Activated CD8-positive, alpha-beta T cell treated with anti-CD3 and anti-CD28 coated beads, Interleukin-2, amount 10 ng/mL, durations not matched to agents 7 days and 5 days (primary cell): ENCODE results near the gene ODF2L. TPM values are rescaled to one million over a fixed set of nuclear protein-coding genes. Genes with fewer than 3 reads are reported as not detected.

Experiments
- ATAC-seq: fragments of 150-1000 bp; cut with Tn5 transposase; one replicate; pipeline ENCODE4 v1.10.0; 2021; ENCODE audit warnings: moderate library complexity
- CTCF ChIA-PET: fragments of 350-600 bp; sonication (Branson Sonifier 250); formaldehyde crosslinking; loops from one replicate; lab custom pipeline; 2021; ENCODE audit warnings: antibody characterized with exemption; lab: Charles Lee
- POLR2A ChIA-PET: fragments of 350-600 bp; sonication (Branson Sonifier 250); formaldehyde crosslinking; loops from one replicate; lab custom pipeline; 2021; ENCODE audit warnings: antibody characterized with exemption; lab: Charles Lee
- DNase-seq: peaks from one replicate; pipeline ENCODE4 v3.0.0-alpha.2; 2020
- H3K27ac Mint-ChIP-seq: one replicate; pipeline ENCODE4 v1.8.0; 2021; ENCODE audit warnings: mild to moderate bottlenecking, mixed read lengths
- H3K27me3 Mint-ChIP-seq: one replicate; pipeline ENCODE4 v1.8.0; 2021; ENCODE audit warnings: low read depth, mixed read lengths
- H3K36me3 Mint-ChIP-seq: one replicate; pipeline ENCODE4 v1.8.0; 2021; ENCODE audit warnings: low read depth, mixed read lengths
- H3K4me1 Mint-ChIP-seq: one replicate; pipeline ENCODE4 v1.8.0; 2021; ENCODE audit warnings: low read depth, mixed read lengths
- H3K4me3 Mint-ChIP-seq: one replicate; pipeline ENCODE4 v1.8.0; 2021; ENCODE audit warnings: mild to moderate bottlenecking, mixed read lengths
- H3K9me3 Mint-ChIP-seq: one replicate; pipeline ENCODE4 v1.8.0; 2022; ENCODE audit warnings: mixed read lengths; ENCODE audit not compliant: insufficient read depth
- microRNA-seq: library from miRNA; unstranded; fragments of <30 nt; microRNA quantifications from one replicate; pipeline ENCODE4 v1.2.0, GENCODE V29; 2022
- total RNA-seq, 2 experiments: library from RNA; stranded (reverse); gene quantifications; one replicate each; pipeline ENCODE4 v1.2.3, GENCODE V29; 2021

The ODF2L gene
- total RNA-seq, 2 experiments from 2014 or later, result 32.7 to 38.9 TPM

DNA sequence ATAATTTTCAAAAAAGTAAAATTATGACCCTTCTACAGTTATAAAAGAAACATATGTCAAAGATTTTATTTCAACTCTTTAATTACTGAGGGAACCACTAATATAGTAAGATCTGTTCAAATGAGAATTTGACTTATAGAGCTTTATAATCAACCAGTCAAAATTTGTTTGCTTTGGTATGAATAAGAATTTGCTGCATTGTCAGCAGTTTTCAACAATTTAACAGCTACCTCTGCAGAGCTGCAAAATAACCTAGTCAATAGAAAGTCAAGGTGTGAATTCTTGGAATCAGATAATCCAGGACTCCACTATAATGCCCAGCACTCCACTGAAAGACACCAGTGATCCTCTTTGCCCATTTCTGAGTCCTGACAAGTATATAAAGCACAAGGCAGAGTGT is 78.2 kb downstream of the ODF2L start:
- H3K36me3 Mint-ChIP-seq, result no peaks in the 10 kb centered on the region
- no peak overlapping the region for H3K27ac Mint-ChIP-seq
- CTCF ChIA-PET, result interaction anchor here (1.0 kb wide), 1 partner anchor 11 kb away, joined by 3 read pairs; no protein-coding TSS in a partner anchor
- H3K9me3 Mint-ChIP-seq, result no peaks in the 10 kb centered on the region
- POLR2A ChIA-PET, result no interaction called here
- DNase-seq (no peak), ATAC-seq (no peak)
- no peaks in the 10 kb centered on the region for H3K27me3 Mint-ChIP-seq
- H3K4me3 Mint-ChIP-seq, result no peak overlapping the region
- no peaks in the 10 kb centered on the region for H3K4me1 Mint-ChIP-seq

DNA sequence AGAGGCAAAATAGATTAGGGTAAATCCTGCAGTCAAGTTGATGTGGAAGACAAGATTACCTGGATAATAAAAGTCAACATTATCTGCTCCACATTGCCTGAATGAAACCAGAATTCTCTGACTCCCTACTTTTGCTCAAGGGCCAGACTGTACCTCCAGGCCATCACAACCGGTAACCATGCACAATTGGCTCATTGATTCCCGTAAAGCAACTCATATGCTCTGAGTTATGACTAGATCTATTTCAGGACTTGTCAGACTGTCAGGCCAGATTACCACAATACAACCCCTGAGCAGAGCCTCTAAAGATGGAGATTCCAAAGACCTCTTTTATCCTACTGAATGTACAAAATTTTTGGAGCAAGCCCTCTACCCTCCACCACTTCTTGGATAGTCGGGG is 90.4 kb downstream of the ODF2L start:
- no peak for DNase-seq
- Mint-ChIP-seq H3K9me3 (peaks cover 1% of the 10 kb centered on the region), H3K27ac (no peak overlapping the region), H3K4me1 (no peaks in the 10 kb centered on the region), H3K4me3 (no peak overlapping the region), H3K36me3 (no peaks in the 10 kb centered on the region), H3K27me3 (no peaks in the 10 kb centered on the region)
- ChIA-PET CTCF (no interaction called here), POLR2A (no interaction called here)
- no peak for ATAC-seq

DNA sequence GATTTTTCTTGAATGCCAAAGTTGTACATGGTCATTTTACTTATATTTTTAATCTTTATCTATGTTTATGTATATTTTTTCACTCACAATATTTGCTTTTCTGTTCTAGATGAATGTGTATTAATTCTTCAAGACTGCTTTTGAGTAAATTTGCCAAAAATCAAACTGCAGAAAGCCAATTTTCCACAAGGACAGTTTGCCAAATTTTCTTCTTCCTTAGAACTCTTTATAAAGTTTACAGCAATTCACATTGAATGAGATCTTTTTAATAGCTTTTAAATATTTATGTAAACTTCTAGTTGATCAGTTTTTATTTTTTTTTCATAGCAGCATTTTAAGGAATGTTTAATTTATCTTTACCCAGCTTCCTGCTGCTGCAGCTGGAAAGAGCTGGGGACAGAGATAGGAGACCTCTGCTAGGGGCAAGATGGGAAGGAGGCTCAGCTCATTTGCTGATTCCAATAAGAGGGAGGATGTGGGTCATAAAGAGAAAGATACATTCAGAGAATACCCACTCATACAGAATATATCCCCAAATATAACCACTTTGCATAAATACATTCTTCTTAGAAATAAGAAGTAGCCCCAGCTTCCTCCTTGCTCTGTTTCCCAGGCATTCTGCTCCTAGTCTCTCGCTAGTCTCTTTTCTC is 93.0 kb downstream of the ODF2L start:
- Mint-ChIP-seq H3K4me3 (no peak overlapping the region), H3K9me3 (peaks cover 5% of the 10 kb centered on the region), H3K4me1 (no peaks in the 10 kb centered on the region), H3K27me3 (no peaks in the 10 kb centered on the region), H3K36me3 (no peaks in the 10 kb centered on the region), H3K27ac (no peak overlapping the region)
- no peak for ATAC-seq
- ChIA-PET POLR2A (no interaction called here), CTCF (no interaction called here)
- DNase-seq, result no peak

Small RNA genes lying within 50 kb of the gene (microRNA-seq; reads per million reads assigned to microRNA genes)
- not detected for gene MIR7856

Other genes with a start within 250 kb of the ODF2L start
- gene COL24A1, start 239.6 kb downstream of the ODF2L start, total RNA-seq, result not detected
- gene CLCA2, start 27.8 kb upstream of the ODF2L start, total RNA-seq, result not detected
- gene CLCA1, start 72.6 kb upstream of the ODF2L start, total RNA-seq, result not detected
- gene CLCA4, start 150.8 kb upstream of the ODF2L start, total RNA-seq, result not detected